Upper lobe of left lung (tissue), 4 donors: Measurements from ENCODE around the gene TNFRSF8.

Experiments
- CTCF ChIP-seq, 6 experiments: fragments of 450-650 bp in 4 of 6; fragments of 200-600 bp in 2 of 6; sonication (generic) in 2 of 6; IDR thresholded peaks; one replicate each; pipeline ENCODE4 v1.5.1; 2016 to 2019; ENCODE audit warnings: antibody characterized with exemption in 6 of 6
- EP300 ChIP-seq, 4 donors: sonication (generic); formaldehyde crosslinking; IDR thresholded peaks; one replicate each; pipeline ENCODE4 v1.5.1; 2017; ENCODE audit warnings: antibody characterized with exemption in 4 of 4, control low read depth in 2 of 4
- POLR2A ChIP-seq, 4 donors: fragments of 450-650 bp; IDR thresholded peaks; one replicate each; pipeline ENCODE4 v1.5.1; 2016 to 2017; ENCODE audit warnings: antibody characterized with exemption in 4 of 4, mild to moderate bottlenecking in 2 of 4
- POLR2AphosphoS5 ChIP-seq, 2 donors: sonication (generic); formaldehyde crosslinking; IDR thresholded peaks; one replicate each; pipeline ENCODE4 v1.5.1; 2017; ENCODE audit warnings: antibody characterized with exemption in 2 of 2

- no peak for TF ChIP-seq CTCF (IDR thresholded peaks at IDR 0.05)
- TF ChIP-seq POLR2AphosphoS5 (IDR thresholded peaks at IDR 0.05): no peak
- TF ChIP-seq EP300 (IDR thresholded peaks at IDR 0.05): no peak
- TF ChIP-seq POLR2A (IDR thresholded peaks at IDR 0.05): no peak
Measured at GRCh38 chr1:12081648-12082396, 18.7 kb downstream of the TNFRSF8 start.
